GM23338 (cell line): Measurements from ENCODE around the gene SCCPDH. TPM values are rescaled to one million over a fixed set of nuclear protein-coding genes. Genes with fewer than 3 reads are reported as not detected.

ENCODE experiments used
- ATAC-seq: fragments of 200-7000 bp; cut with Tn5 transposase; 3 replicates; pipeline ENCODE4 v1.9.1; 2020
- DNase-seq: peaks from one replicate; pipeline ENCODE4 v3.0.0-alpha.2; 2015; ENCODE audit warnings: low spot score
- H2AFZ ChIP-seq: fragments of 200-600 bp; sonication (generic); 2 replicates; pipeline ENCODE4 v1.8.0; 2016; ENCODE audit warnings: antibody characterized with exemption, mild to moderate bottlenecking, moderate library complexity
- H3F3A ChIP-seq: fragments of 200-600 bp; sonication (generic); replicated peaks from 2 replicates; pipeline ENCODE4 v1.8.0; 2017; ENCODE audit warnings: antibody characterized with exemption, mixed run types, low read depth
- H3K27ac ChIP-seq: fragments of 200-600 bp; sonication (generic); 2 replicates; pipeline ENCODE4 v1.6.1; 2016; ENCODE audit warnings: low read depth
- H3K27me3 ChIP-seq: fragments of 200-600 bp; sonication (generic); 2 replicates; pipeline ENCODE4 v1.8.0; 2016; ENCODE audit warnings: mild to moderate bottlenecking, mixed run types, moderate library complexity; ENCODE audit not compliant: insufficient read depth
- H3K36me3 ChIP-seq: fragments of 200-600 bp; sonication (generic); 2 replicates; pipeline ENCODE4 v1.8.0; 2016; ENCODE audit warnings: mild to moderate bottlenecking; ENCODE audit not compliant: insufficient read depth
- H3K4me1 ChIP-seq: fragments of 200-600 bp; sonication (generic); 2 replicates; pipeline ENCODE4 v1.8.0; 2016; ENCODE audit warnings: mild to moderate bottlenecking, moderate library complexity; ENCODE audit not compliant: insufficient read depth
- H3K4me2 ChIP-seq: fragments of 200-600 bp; sonication (generic); 2 replicates; pipeline ENCODE4 v1.7.1; 2017; ENCODE audit warnings: mixed run types
- H3K4me3 ChIP-seq: fragments of 200-600 bp; sonication (generic); 2 replicates; pipeline ENCODE4 v1.6.1; 2016; ENCODE audit warnings: mixed run types
- H3K79me2 ChIP-seq: fragments of 200-600 bp; sonication (generic); replicated peaks from 2 replicates; pipeline ENCODE4 v1.8.0; 2017; ENCODE audit warnings: mild to moderate bottlenecking; ENCODE audit not compliant: insufficient read depth
- H3K9me2 ChIP-seq: fragments of 200-600 bp; sonication (generic); 2 replicates; pipeline ENCODE4 v1.8.0; 2017; ENCODE audit not compliant: insufficient read depth
- H4K20me1 ChIP-seq: fragments of 200-600 bp; sonication (generic); replicated peaks from 2 replicates; pipeline ENCODE4 v1.8.0; 2017; ENCODE audit warnings: mild to moderate bottlenecking; ENCODE audit not compliant: insufficient read depth
- H3K27ac Mint-ChIP-seq: 2 replicates; pipeline ENCODE4 v1.8.0; 2020; ENCODE audit warnings: inconsistent platforms, mild to moderate bottlenecking, moderate library complexity, mixed read lengths
- H3K27me3 Mint-ChIP-seq: 3 replicates; pipeline ENCODE4 v1.8.0; 2022; ENCODE audit warnings: low read depth, mild to moderate bottlenecking, moderate library complexity, mixed read lengths, inconsistent platforms; ENCODE audit not compliant: insufficient read depth, poor library complexity
- H3K36me3 Mint-ChIP-seq: 3 replicates; pipeline ENCODE4 v1.8.0; 2021; ENCODE audit warnings: low read depth, mild to moderate bottlenecking, inconsistent platforms, moderate library complexity, mixed read lengths
- H3K4me1 Mint-ChIP-seq: 3 replicates; pipeline ENCODE4 v1.8.0; 2020; ENCODE audit warnings: mild to moderate bottlenecking, inconsistent platforms, mixed read lengths
- H3K4me3 Mint-ChIP-seq: 3 replicates; pipeline ENCODE4 v1.8.0; 2021; ENCODE audit warnings: moderate library complexity, mild to moderate bottlenecking, inconsistent platforms, mixed read lengths
- H3K9me3 Mint-ChIP-seq: 3 replicates; pipeline ENCODE4 v1.8.0; 2020; ENCODE audit warnings: moderate library complexity, mild to moderate bottlenecking, inconsistent platforms, mixed read lengths
- CREB1 ChIP-seq: fragments of 250-450 bp; sonication (Bioruptor Pico); IDR thresholded peaks from 2 replicates; pipeline ENCODE4 v1.5.0; 2020; ENCODE audit warnings: low read depth, mild to moderate bottlenecking, moderate library complexity
- EZH2 ChIP-seq: fragments of 200-600 bp; sonication (generic); IDR thresholded peaks from one replicate; pipeline ENCODE4 v1.8.0; 2017; ENCODE audit warnings: antibody characterized with exemption, mild to moderate bottlenecking, low read depth; ENCODE audit not compliant: unreplicated experiment
- EZH2phosphoT487 ChIP-seq: fragments of 200-600 bp; sonication (generic); IDR thresholded peaks from one replicate; pipeline ENCODE4 v1.8.1; 2018; ENCODE audit warnings: antibody characterized with exemption; ENCODE audit not compliant: unreplicated experiment
- JUNB ChIP-seq: IDR thresholded peaks from one replicate; pipeline ENCODE4 v1.6.1; 2016; ENCODE audit warnings: antibody characterized with exemption; ENCODE audit not compliant: unreplicated experiment
- NANOG ChIP-seq: IDR thresholded peaks from 2 replicates; pipeline ENCODE4 v1.6.1; 2016; ENCODE audit warnings: antibody characterized with exemption, borderline replicate concordance
- POLR2AphosphoS5 ChIP-seq: IDR thresholded peaks from 2 replicates; pipeline ENCODE4 v1.6.1; 2016; ENCODE audit warnings: antibody characterized with exemption, low read depth
- STAT1 ChIP-seq: IDR thresholded peaks from one replicate; pipeline ENCODE4 v1.6.1; 2016; ENCODE audit warnings: antibody characterized with exemption; ENCODE audit not compliant: unreplicated experiment
- ZNF114 ChIP-seq: fragments of 250-450 bp; sonication (Bioruptor Pico); IDR thresholded peaks from 2 replicates; pipeline ENCODE4 v1.5.0; 2020; ENCODE audit warnings: mild to moderate bottlenecking, moderate library complexity
- ZNF331 ChIP-seq: fragments of 250-450 bp; sonication (Bioruptor Pico); IDR thresholded peaks from 2 replicates; pipeline ENCODE4 v1.5.0; 2020; ENCODE audit warnings: low read depth, mild to moderate bottlenecking, moderate library complexity
- polyA plus RNA-seq: library from polyadenylated mRNA; unstranded; fragments of >200 nt; fragmentation: Nextera tagmentation; extraction: Ambion mirVana; gene quantifications from 2 replicates; pipeline ENCODE4 v1.2.1, GENCODE V29; 2016
- total RNA-seq: library from RNA; depleted of rRNA; stranded (reverse); fragments of >200 nt; shearing (Covaris generic); gene quantifications from 2 replicates; pipeline ENCODE4 v1.2.3, GENCODE V29; 2014
- TF ChIP-seq, protein P1 (sequence below): IDR thresholded peaks from 2 replicates; pipeline ENCODE4 v1.6.1; 2016; ENCODE audit warnings: antibody characterized with exemption
- TF ChIP-seq, protein P2 (sequence below), 2 experiments: fragments of 200-600 bp in 1 of 2; sonication (generic) in 1 of 2; conservative IDR thresholded peaks; 2 replicates each; pipeline versions ENCODE4 v1.5.1 to v1.6.1; 2016 to 2017; ENCODE audit warnings: antibody characterized with exemption in 2 of 2, low read depth in 2 of 2, mild to moderate bottlenecking in 2 of 2, moderate library complexity in 1 of 2
- TF ChIP-seq, protein P3 (sequence below): IDR thresholded peaks from one replicate; pipeline ENCODE4 v1.6.1; 2018; ENCODE audit warnings: antibody characterized with exemption; ENCODE audit not compliant: unreplicated experiment
- TF ChIP-seq, protein P4 (sequence below): fragments of 250-450 bp; sonication (Bioruptor Pico); IDR thresholded peaks from 2 replicates; pipeline ENCODE4 v1.5.0; 2020; ENCODE audit warnings: mild to moderate bottlenecking, moderate library complexity

The SCCPDH gene
- total and polyA plus RNA-seq, 2 experiments from 2014 or later: 14.4 to 18.8 TPM

DNA sequence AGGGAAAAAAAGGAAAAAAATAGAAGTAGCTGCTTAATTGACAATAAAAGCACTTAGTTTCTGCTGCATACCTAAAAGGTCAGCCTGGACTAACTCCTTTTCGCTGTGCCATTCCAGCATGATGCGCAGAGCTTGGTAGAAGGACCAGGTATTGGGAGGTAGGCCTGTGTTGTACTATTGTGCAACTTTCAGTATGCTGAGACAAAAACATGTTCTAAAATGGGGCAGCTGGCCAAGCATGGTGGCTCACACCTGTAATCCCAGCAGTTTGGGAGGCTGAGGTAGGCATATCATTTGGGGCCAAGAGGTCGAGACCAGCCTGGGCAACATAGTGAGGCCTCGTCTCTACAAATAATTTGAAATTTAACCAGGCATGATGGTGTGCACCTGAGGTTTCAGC lies 15.0 kb upstream of the SCCPDH start:
- no peaks in the 10 kb centered on the region for H3K36me3 ChIP-seq
- H3K27ac ChIP-seq: no peak overlapping the region
- H3K36me3 Mint-ChIP-seq: peaks cover 14% of the 10 kb centered on the region
- H3K27me3 Mint-ChIP-seq: no peaks in the 10 kb centered on the region
- no peaks in the 10 kb centered on the region for H4K20me1 ChIP-seq
- no peak overlapping the region for H3K4me2 ChIP-seq
- H3K4me1 Mint-ChIP-seq: no peaks in the 10 kb centered on the region; the same call in 2 of the 3 replicates
- no peaks in the 10 kb centered on the region for H3K4me1 ChIP-seq
- ATAC-seq (no peak), DNase-seq (no peak)
- H3K27ac Mint-ChIP-seq: no peak overlapping the region
- no peaks in the 10 kb centered on the region for H3K79me2 ChIP-seq
- H3K4me3 ChIP-seq: no peak overlapping the region
- H2AFZ ChIP-seq: no peak overlapping the region
- 0 out of 2 replicates have a peak, but pooled peaks cover 3% of the 10 kb centered on the region for H3K9me2 ChIP-seq
- no peaks in the 10 kb centered on the region for H3F3A ChIP-seq
- no peaks in the 10 kb centered on the region for H3K27me3 ChIP-seq
- no peak for TF ChIP-seq ZNF114 (CRISPR knock-in tag)
- TF ChIP-seq, protein P1, sequence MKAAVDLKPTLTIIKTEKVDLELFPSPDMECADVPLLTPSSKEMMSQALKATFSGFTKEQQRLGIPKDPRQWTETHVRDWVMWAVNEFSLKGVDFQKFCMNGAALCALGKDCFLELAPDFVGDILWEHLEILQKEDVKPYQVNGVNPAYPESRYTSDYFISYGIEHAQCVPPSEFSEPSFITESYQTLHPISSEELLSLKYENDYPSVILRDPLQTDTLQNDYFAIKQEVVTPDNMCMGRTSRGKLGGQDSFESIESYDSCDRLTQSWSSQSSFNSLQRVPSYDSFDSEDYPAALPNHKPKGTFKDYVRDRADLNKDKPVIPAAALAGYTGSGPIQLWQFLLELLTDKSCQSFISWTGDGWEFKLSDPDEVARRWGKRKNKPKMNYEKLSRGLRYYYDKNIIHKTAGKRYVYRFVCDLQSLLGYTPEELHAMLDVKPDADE: no peak
- TF ChIP-seq ZNF331 (CRISPR knock-in tag): no peak
- TF ChIP-seq, protein P2, sequence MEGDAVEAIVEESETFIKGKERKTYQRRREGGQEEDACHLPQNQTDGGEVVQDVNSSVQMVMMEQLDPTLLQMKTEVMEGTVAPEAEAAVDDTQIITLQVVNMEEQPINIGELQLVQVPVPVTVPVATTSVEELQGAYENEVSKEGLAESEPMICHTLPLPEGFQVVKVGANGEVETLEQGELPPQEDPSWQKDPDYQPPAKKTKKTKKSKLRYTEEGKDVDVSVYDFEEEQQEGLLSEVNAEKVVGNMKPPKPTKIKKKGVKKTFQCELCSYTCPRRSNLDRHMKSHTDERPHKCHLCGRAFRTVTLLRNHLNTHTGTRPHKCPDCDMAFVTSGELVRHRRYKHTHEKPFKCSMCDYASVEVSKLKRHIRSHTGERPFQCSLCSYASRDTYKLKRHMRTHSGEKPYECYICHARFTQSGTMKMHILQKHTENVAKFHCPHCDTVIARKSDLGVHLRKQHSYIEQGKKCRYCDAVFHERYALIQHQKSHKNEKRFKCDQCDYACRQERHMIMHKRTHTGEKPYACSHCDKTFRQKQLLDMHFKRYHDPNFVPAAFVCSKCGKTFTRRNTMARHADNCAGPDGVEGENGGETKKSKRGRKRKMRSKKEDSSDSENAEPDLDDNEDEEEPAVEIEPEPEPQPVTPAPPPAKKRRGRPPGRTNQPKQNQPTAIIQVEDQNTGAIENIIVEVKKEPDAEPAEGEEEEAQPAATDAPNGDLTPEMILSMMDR (conservative IDR thresholded peaks at IDR 0.05; ENCODE audit: low read depth in 2 of 2): no peak
- no peak for TF ChIP-seq JUNB
- TF ChIP-seq CREB1 (CRISPR knock-in tag): no peak
- no peak for TF ChIP-seq NANOG
- TF ChIP-seq, protein P3, sequence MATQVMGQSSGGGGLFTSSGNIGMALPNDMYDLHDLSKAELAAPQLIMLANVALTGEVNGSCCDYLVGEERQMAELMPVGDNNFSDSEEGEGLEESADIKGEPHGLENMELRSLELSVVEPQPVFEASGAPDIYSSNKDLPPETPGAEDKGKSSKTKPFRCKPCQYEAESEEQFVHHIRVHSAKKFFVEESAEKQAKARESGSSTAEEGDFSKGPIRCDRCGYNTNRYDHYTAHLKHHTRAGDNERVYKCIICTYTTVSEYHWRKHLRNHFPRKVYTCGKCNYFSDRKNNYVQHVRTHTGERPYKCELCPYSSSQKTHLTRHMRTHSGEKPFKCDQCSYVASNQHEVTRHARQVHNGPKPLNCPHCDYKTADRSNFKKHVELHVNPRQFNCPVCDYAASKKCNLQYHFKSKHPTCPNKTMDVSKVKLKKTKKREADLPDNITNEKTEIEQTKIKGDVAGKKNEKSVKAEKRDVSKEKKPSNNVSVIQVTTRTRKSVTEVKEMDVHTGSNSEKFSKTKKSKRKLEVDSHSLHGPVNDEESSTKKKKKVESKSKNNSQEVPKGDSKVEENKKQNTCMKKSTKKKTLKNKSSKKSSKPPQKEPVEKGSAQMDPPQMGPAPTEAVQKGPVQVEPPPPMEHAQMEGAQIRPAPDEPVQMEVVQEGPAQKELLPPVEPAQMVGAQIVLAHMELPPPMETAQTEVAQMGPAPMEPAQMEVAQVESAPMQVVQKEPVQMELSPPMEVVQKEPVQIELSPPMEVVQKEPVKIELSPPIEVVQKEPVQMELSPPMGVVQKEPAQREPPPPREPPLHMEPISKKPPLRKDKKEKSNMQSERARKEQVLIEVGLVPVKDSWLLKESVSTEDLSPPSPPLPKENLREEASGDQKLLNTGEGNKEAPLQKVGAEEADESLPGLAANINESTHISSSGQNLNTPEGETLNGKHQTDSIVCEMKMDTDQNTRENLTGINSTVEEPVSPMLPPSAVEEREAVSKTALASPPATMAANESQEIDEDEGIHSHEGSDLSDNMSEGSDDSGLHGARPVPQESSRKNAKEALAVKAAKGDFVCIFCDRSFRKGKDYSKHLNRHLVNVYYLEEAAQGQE: no peak
- TF ChIP-seq, protein P4, sequence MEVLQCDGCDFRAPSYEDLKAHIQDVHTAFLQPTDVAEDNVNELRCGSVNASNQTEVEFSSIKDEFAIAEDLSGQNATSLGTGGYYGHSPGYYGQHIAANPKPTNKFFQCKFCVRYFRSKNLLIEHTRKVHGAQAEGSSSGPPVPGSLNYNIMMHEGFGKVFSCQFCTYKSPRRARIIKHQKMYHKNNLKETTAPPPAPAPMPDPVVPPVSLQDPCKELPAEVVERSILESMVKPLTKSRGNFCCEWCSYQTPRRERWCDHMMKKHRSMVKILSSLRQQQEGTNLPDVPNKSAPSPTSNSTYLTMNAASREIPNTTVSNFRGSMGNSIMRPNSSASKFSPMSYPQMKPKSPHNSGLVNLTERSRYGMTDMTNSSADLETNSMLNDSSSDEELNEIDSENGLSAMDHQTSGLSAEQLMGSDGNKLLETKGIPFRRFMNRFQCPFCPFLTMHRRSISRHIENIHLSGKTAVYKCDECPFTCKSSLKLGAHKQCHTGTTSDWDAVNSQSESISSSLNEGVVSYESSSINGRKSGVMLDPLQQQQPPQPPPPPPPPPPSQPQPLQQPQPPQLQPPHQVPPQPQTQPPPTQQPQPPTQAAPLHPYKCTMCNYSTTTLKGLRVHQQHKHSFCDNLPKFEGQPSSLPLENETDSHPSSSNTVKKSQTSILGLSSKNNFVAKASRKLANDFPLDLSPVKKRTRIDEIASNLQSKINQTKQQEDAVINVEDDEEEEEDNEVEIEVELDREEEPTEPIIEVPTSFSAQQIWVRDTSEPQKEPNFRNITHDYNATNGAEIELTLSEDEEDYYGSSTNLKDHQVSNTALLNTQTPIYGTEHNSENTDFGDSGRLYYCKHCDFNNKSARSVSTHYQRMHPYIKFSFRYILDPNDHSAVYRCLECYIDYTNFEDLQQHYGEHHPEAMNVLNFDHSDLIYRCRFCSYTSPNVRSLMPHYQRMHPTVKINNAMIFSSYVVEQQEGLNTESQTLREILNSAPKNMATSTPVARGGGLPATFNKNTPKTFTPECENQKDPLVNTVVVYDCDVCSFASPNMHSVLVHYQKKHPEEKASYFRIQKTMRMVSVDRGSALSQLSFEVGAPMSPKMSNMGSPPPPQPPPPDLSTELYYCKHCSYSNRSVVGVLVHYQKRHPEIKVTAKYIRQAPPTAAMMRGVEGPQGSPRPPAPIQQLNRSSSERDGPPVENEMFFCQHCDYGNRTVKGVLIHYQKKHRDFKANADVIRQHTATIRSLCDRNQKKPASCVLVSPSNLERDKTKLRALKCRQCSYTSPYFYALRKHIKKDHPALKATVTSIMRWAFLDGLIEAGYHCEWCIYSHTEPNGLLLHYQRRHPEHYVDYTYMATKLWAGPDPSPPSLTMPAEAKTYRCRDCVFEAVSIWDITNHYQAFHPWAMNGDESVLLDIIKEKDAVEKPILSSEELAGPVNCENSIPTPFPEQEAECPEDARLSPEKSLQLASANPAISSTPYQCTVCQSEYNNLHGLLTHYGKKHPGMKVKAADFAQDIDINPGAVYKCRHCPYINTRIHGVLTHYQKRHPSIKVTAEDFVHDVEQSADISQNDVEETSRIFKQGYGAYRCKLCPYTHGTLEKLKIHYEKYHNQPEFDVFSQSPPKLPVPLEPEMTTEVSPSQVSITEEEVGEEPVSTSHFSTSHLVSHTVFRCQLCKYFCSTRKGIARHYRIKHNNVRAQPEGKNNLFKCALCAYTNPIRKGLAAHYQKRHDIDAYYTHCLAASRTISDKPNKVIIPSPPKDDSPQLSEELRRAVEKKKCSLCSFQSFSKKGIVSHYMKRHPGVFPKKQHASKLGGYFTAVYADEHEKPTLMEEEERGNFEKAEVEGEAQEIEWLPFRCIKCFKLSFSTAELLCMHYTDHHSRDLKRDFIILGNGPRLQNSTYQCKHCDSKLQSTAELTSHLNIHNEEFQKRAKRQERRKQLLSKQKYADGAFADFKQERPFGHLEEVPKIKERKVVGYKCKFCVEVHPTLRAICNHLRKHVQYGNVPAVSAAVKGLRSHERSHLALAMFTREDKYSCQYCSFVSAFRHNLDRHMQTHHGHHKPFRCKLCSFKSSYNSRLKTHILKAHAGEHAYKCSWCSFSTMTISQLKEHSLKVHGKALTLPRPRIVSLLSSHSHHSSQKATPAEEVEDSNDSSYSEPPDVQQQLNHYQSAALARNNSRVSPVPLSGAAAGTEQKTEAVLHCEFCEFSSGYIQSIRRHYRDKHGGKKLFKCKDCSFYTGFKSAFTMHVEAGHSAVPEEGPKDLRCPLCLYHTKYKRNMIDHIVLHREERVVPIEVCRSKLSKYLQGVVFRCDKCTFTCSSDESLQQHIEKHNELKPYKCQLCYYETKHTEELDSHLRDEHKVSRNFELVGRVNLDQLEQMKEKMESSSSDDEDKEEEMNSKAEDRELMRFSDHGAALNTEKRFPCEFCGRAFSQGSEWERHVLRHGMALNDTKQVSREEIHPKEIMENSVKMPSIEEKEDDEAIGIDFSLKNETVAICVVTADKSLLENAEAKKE (CRISPR knock-in tag): no peak
- no peak for TF ChIP-seq STAT1
- no peak for TF ChIP-seq EZH2phosphoT487
- no peak for TF ChIP-seq EZH2
- no peak for TF ChIP-seq POLR2AphosphoS5
- no peak overlapping the region for H3K4me3 Mint-ChIP-seq
- H3K9me3 Mint-ChIP-seq: peaks cover 35% of the 10 kb centered on the region
